CD8-positive, alpha-beta memory T cell (primary cell): ENCODE results near the gene LAMB3. TPM values are rescaled to one million over a fixed set of nuclear protein-coding genes. Genes with fewer than 3 reads are reported as not detected.

Source experiments
- CTCF ChIA-PET: fragments of 350-600 bp; sonication (Branson Sonifier 250); formaldehyde crosslinking; loops from one replicate; lab custom pipeline; 2021; ENCODE audit warnings: antibody characterized with exemption; lab: Charles Lee
- POLR2A ChIA-PET: fragments of 350-600 bp; sonication (Branson Sonifier 250); formaldehyde crosslinking; loops from one replicate; lab custom pipeline; 2021; ENCODE audit warnings: antibody characterized with exemption; lab: Charles Lee
- DNase-seq, 5 donors: peaks; one replicate each; pipeline versions ENCODE4 v3.0.0 to v3.0.0-alpha.2; 2020 to 2022; ENCODE audit warnings: mixed read lengths in 1 of 5
- H3K27ac ChIP-seq: one replicate; pipeline ENCODE4 v1.7.0; 2013; ENCODE audit warnings: low read depth, mild to moderate bottlenecking, low read length, moderate library complexity
- H3K27me3 ChIP-seq: 2 replicates; pipeline ENCODE4 v1.7.0; 2013; ENCODE audit warnings: low read length, mild to moderate bottlenecking; ENCODE audit not compliant: insufficient read depth, poor library complexity, severe bottlenecking
- H3K36me3 ChIP-seq: 2 replicates; pipeline ENCODE4 v1.7.0; 2013; ENCODE audit warnings: mild to moderate bottlenecking, low read length, moderate library complexity; ENCODE audit not compliant: insufficient read depth
- H3K4me1 ChIP-seq: 2 replicates; pipeline ENCODE4 v1.7.0; 2013; ENCODE audit warnings: mild to moderate bottlenecking, low read length, moderate library complexity; ENCODE audit not compliant: insufficient read depth
- H3K4me3 ChIP-seq: 2 replicates; pipeline ENCODE4 v1.7.0; 2013; ENCODE audit warnings: mild to moderate bottlenecking, low read length
- H3K9me3 ChIP-seq: 2 replicates; pipeline ENCODE4 v1.7.0; 2013; ENCODE audit warnings: mild to moderate bottlenecking, low read length
- H3K27ac Mint-ChIP-seq, 8 donors: one replicate each; pipeline ENCODE4 v1.8.0; 2020 to 2021; ENCODE audit warnings: mixed read lengths in 8 of 8, mild to moderate bottlenecking in 6 of 8, inconsistent platforms in 3 of 8, moderate library complexity in 3 of 8
- H3K27me3 Mint-ChIP-seq, 2 donors: one replicate each; pipeline ENCODE4 v1.8.0; 2020 to 2021; ENCODE audit warnings: mixed read lengths in 2 of 2, mild to moderate bottlenecking in 1 of 2, moderate library complexity in 1 of 2
- H3K36me3 Mint-ChIP-seq, 3 donors: one replicate each; pipeline ENCODE4 v1.8.0; 2020 to 2021; ENCODE audit warnings: mixed read lengths in 3 of 3, inconsistent platforms in 1 of 3, mild to moderate bottlenecking in 1 of 3
- H3K4me1 Mint-ChIP-seq, 3 donors: one replicate each; pipeline ENCODE4 v1.8.0; 2020 to 2021; ENCODE audit warnings: mixed read lengths in 3 of 3, inconsistent platforms in 1 of 3, mild to moderate bottlenecking in 1 of 3
- H3K4me3 Mint-ChIP-seq, 7 donors: one replicate each; pipeline ENCODE4 v1.8.0; 2020 to 2021; ENCODE audit warnings: mixed read lengths in 7 of 7, mild to moderate bottlenecking in 6 of 7, moderate library complexity in 4 of 7, inconsistent platforms in 2 of 7
- H3K9me3 Mint-ChIP-seq, 5 donors: one replicate each; pipeline ENCODE4 v1.8.0; 2020 to 2022; ENCODE audit warnings: mixed read lengths in 5 of 5, mild to moderate bottlenecking in 3 of 5, moderate library complexity in 2 of 5, inconsistent platforms in 1 of 5
- polyA plus RNA-seq: library from polyadenylated mRNA; unstranded; fragments of 300-500 nt; fragmentation: Illumina TruSeq; gene quantifications from one replicate; pipeline ENCODE4 v1.2.3, GENCODE V29; 2021
- total RNA-seq, 2 experiments: library from RNA; stranded (reverse); gene quantifications; one replicate each; pipeline ENCODE4 v1.2.3, GENCODE V29; 2021

Gene LAMB3
- total and polyA plus RNA-seq, 3 experiments from 2014 or later = 0.28 to 1.3 (median 0.92) TPM

DNA sequence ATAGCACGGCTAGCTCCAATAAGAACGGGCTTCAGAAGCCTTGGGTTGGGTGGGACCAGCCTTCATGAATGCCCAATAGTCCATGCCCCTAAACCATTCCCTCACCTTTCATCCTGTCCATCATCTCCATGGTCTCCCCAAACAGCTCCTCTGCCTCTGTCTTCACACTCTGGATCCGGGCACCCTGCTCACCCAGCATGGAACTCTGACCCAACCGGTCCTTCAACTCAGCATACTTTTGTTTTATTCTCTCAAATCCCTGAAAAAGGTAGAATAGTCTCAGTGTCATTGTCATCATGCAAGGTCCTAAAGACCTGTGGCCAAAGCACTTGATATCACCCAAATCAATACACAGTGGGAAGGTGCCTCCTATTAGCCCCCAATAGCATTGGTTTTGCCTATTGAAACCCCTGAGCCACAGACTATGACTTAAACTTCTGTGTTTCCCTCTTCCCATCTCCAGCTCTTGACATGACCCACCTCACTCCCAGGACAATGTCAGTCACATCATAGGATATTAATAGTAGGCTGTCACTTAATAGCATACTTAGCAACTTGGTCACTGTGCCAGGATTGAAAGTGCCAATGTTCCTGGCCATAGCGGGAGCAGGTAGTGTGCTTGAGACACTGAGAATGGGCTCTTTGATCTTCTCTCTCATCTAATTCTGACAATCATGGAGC, 35.7 kb downstream of the LAMB3 start:
- Mint-ChIP-seq H3K4me1 (peaks cover 3 to 11% (median 8%) of the 10 kb centered on the region in 3 donors), H3K4me3 (no peak overlapping the region), H3K27ac (peak overlapping the region in 1 of 8 donors; percentile 1), H3K36me3 (peaks cover 0 to 14% (median 6%) of the 10 kb centered on the region in 3 donors), H3K9me3 (no peaks in the 10 kb centered on the region), H3K27me3 (peaks cover 0 to 5% of the 10 kb centered on the region in 2 donors)
- H3K4me3 ChIP-seq = no peak overlapping the region
- H3K27me3 ChIP-seq = no peaks in the 10 kb centered on the region
- H3K36me3 ChIP-seq = no peaks in the 10 kb centered on the region
- no peak for DNase-seq
- ChIA-PET CTCF (interaction anchor here (1.0 to 1.7 kb wide), 3 partner anchors 8 to 50 kb away, joined by 3 to 6 read pairs (median 4); no protein-coding TSS in a partner anchor), POLR2A (no interaction called here)
- no peaks in the 10 kb centered on the region for H3K9me3 ChIP-seq
- H3K4me1 ChIP-seq = peaks cover 6% of the 10 kb centered on the region
- no peak overlapping the region for H3K27ac ChIP-seq

DNA sequence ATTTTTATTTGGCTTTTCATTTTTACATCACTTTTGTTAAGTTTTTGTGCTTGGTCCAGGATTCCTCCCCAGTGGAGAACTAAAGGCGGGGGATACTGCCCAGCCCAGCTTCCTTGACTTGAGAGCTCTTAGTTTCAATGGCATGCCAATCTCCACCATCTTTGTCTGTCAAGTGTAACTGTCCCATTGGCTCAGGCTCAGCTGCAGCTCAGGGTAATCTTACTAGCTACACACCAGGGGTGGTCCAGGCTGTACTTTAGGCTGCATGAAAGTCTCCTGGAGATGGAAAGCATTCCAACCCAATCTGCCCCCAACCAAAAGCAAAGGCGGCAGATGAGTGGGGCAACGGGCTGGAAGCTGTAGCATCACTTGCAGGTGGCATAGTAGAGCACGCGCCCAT, 37.3 kb downstream of the LAMB3 start:
- Mint-ChIP-seq H3K9me3 (no peaks in the 10 kb centered on the region), H3K27ac (no peak overlapping the region), H3K4me3 (no peak overlapping the region), H3K27me3 (peaks cover 0 to 5% of the 10 kb centered on the region in 2 donors), H3K4me1 (peaks cover 3 to 11% (median 8%) of the 10 kb centered on the region in 3 donors), H3K36me3 (peaks cover 0 to 14% (median 6%) of the 10 kb centered on the region in 3 donors)
- H3K9me3 ChIP-seq = no peaks in the 10 kb centered on the region
- ChIA-PET POLR2A (interaction anchor here (0.6 kb wide), 1 partner anchor 75 kb away, joined by 3 read pairs; no protein-coding TSS in a partner anchor), CTCF (interaction anchor here (1.6 kb wide), 1 partner anchor 12 kb away, joined by 5 read pairs; no protein-coding TSS in a partner anchor)
- H3K27me3 ChIP-seq = no peaks in the 10 kb centered on the region
- H3K4me3 ChIP-seq = no peak overlapping the region
- no peak for DNase-seq
- no peaks in the 10 kb centered on the region for H3K36me3 ChIP-seq
- no peak overlapping the region for H3K27ac ChIP-seq
- H3K4me1 ChIP-seq = peaks cover 6% of the 10 kb centered on the region

DNA sequence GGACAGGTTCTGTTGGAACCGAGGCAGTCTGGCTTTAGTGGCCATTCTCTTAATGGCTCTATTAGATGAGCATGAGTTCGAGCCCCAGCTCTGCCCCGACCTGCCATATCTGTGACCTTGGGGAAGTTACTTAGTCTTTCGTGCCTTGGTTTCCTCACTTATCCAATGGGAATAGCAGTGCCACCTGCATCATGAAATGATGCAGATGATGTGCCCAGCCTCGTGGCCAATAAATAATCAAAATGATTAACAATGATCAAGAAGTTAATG, 38.1 kb downstream of the LAMB3 start:
- DNase-seq = no peak
- Histone ChIP-seq H3K4me3 (no peak overlapping the region), H3K9me3 (no peaks in the 10 kb centered on the region), H3K4me1 (peaks cover 5% of the 10 kb centered on the region), H3K36me3 (no peaks in the 10 kb centered on the region), H3K27me3 (no peaks in the 10 kb centered on the region), H3K27ac (no peak overlapping the region)
- ChIA-PET POLR2A (no interaction called here), CTCF (interaction anchor here (1.6 kb wide), 1 partner anchor 13 kb away, joined by 5 read pairs; no protein-coding TSS in a partner anchor)
- Mint-ChIP-seq H3K4me3 (no peak overlapping the region), H3K9me3 (no peaks in the 10 kb centered on the region), H3K27ac (no peak overlapping the region), H3K27me3 (peaks cover 0 to 5% of the 10 kb centered on the region in 2 donors), H3K36me3 (peaks cover 0 to 14% (median 6%) of the 10 kb centered on the region in 3 donors), H3K4me1 (peaks cover 2 to 6% (median 4%) of the 10 kb centered on the region in 3 donors)

DNA sequence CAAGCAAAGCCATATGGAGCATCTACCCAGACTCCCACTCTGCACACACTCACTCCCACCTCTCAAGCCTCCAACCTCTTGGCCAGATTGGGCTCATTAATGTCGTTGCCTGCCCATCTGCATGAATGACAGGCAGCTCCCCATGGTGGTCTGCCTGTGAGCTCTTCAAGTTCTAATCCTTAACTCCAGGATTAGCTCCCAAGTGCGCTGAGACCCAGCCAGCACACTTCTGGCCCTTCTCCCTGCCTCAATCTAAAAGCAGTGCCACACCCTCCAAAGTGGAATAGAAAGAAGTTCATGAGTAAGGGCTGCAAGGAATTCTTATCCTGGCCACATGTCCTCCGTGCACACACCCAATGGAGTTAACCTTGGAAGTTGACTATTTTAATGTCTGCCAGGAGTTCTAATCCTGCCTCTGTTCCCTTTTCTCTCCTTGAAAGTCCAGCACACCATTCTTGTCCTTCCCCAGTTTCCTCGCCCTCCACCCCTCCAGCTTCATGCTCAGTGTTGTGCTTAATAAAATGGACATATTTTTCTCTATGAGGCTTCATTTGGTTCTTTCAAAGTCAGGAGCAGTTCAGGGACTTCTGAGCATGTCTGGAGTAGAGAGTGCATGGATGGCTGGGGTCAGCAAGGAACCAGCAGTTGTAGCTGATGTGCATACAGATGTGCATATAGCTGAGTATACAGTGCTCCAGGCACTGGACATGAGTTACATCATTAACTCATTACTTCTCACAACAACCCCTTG, 38.6 kb downstream of the LAMB3 start:
- POLR2A ChIA-PET = no interaction called here
- H3K27ac ChIP-seq = no peak overlapping the region
- H3K9me3 ChIP-seq = no peaks in the 10 kb centered on the region
- Mint-ChIP-seq H3K4me1 (peaks cover 0 to under 1% (median 0%) of the 10 kb centered on the region in 3 donors), H3K9me3 (no peaks in the 10 kb centered on the region), H3K4me3 (no peak overlapping the region), H3K27me3 (peaks cover 0 to 5% of the 10 kb centered on the region in 2 donors), H3K27ac (no peak overlapping the region), H3K36me3 (peaks cover 0 to 14% (median 6%) of the 10 kb centered on the region in 3 donors)
- H3K4me3 ChIP-seq = no peak overlapping the region
- CTCF ChIA-PET = interaction anchor here (1.6 kb wide), 1 partner anchor 14 kb away, joined by 5 read pairs; no protein-coding TSS in a partner anchor
- no peak for DNase-seq
- peaks cover under 1% of the 10 kb centered on the region for H3K4me1 ChIP-seq
- H3K36me3 ChIP-seq = no peaks in the 10 kb centered on the region
- no peaks in the 10 kb centered on the region for H3K27me3 ChIP-seq

DNA sequence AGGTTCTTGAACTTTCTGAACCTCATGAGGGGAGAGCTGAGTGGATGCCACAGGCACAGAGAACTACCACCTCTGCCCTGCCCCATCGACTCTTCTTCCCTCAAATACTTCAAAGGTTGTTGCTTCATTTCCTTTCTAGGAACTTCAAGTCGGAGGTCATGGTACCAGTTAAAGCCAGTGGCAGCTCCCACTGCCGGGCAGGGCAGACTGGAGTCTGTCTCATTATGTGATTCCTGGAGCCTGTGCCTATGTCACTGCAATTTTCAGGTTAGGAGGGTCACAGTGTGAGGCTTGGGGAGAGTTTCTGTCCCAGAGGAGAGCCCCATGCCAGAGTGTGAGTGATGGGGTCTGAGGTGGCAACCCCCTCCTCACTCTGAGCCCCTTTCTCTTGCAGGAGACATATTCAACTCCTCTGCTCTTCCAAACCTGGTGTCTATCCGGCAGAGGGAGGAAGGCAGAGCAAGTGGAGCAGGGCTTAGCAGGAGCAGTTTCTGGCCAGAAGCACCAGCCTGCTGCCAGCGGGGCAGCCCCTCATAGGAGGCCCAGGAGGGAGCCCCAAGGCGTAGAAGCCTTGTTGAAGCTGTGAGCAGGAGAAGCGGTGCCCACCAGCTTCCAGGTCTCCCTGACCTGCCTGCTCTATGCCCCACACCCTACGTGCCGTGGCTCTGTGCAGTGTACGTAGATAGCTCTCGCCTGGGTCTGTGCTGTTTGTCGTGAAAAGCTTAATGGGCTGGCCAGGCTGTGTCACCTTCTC, 39.4 kb downstream of the LAMB3 start:
- CTCF ChIA-PET = interaction anchor here (1.6 kb wide), 1 partner anchor 10 kb away, joined by 3 read pairs; no protein-coding TSS in a partner anchor
- Mint-ChIP-seq H3K4me1 (no peaks in the 10 kb centered on the region), H3K27ac (no peak overlapping the region), H3K9me3 (no peaks in the 10 kb centered on the region), H3K4me3 (no peak overlapping the region), H3K36me3 (peaks cover 0 to 14% (median 6%) of the 10 kb centered on the region in 3 donors), H3K27me3 (peaks cover 0 to 5% of the 10 kb centered on the region in 2 donors)
- H3K4me3 ChIP-seq = no peak overlapping the region
- POLR2A ChIA-PET = no interaction called here
- no peaks in the 10 kb centered on the region for H3K27me3 ChIP-seq
- H3K4me1 ChIP-seq = no peaks in the 10 kb centered on the region
- no peaks in the 10 kb centered on the region for H3K9me3 ChIP-seq
- H3K27ac ChIP-seq = no peak overlapping the region
- H3K36me3 ChIP-seq = no peaks in the 10 kb centered on the region
- DNase-seq = no peak

DNA sequence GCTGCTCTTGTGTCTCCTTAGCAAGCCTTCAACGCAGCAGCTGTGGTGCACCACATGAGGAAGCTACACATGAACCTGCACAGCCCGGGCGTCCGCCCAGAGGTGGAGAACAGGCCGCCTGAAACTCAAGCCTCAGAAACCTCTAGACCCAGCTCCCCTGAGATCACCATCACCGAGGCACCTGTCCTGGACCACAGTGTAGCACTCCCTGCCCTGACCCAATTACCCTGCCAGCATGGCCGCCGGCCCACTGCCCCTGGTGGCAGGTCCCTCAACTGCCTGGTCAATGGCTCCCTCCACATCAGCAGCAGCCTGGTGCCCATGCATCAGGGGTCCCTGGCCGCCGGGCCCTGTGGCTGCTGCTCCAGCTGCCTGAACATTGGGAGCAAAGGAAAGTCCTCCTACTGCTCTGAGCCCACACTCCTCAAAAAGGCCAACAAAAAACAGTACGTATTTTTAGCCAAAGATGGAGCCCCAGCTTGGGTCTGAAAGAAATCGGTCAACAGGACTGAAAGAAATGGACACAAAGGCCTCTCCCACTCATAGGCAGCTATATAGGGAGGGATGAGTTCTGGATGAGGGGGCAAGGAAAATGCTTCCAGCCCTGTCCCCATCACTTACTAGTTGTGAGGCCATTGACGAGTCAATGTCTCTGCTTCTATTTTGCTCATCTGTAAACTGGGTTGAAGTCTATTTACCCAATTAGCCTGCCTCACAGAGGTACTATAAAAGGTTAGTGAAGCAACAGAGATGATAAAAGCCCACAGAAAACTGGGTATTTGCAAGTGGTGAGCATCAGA, 40.3 kb downstream of the LAMB3 start:
- H3K9me3 Mint-ChIP-seq = no peaks in the 10 kb centered on the region
- Histone ChIP-seq H3K27me3 (no peaks in the 10 kb centered on the region), H3K27ac (no peak overlapping the region), H3K9me3 (no peaks in the 10 kb centered on the region), H3K4me3 (no peak overlapping the region), H3K4me1 (no peaks in the 10 kb centered on the region), H3K36me3 (no peaks in the 10 kb centered on the region)
- CTCF ChIA-PET = interaction anchor here (1.6 to 2.4 kb wide), 2 partner anchors 11 to 15 kb away, joined by 3 to 7 read pairs; no protein-coding TSS in a partner anchor
- H3K4me3 Mint-ChIP-seq = no peak overlapping the region
- no peak overlapping the region for H3K27ac Mint-ChIP-seq
- no peak for DNase-seq
- H3K4me1 Mint-ChIP-seq = no peaks in the 10 kb centered on the region
- H3K27me3 Mint-ChIP-seq = peaks cover 0 to 5% of the 10 kb centered on the region in 2 donors
- POLR2A ChIA-PET = no interaction called here
- peaks cover 0 to 13% (median 6%) of the 10 kb centered on the region in 3 donors for H3K36me3 Mint-ChIP-seq

GRCh38 chr1:209610631-209610905, 41.7 kb downstream of the LAMB3 start:
- H3K27ac Mint-ChIP-seq = no peak overlapping the region
- Histone ChIP-seq H3K27ac (no peak overlapping the region), H3K4me3 (no peak overlapping the region), H3K9me3 (no peaks in the 10 kb centered on the region), H3K27me3 (no peaks in the 10 kb centered on the region), H3K36me3 (no peaks in the 10 kb centered on the region), H3K4me1 (no peaks in the 10 kb centered on the region)
- H3K4me1 Mint-ChIP-seq = no peaks in the 10 kb centered on the region
- no peak overlapping the region for H3K4me3 Mint-ChIP-seq
- H3K36me3 Mint-ChIP-seq = peaks cover 0 to 5% (median 0%) of the 10 kb centered on the region in 3 donors
- ChIA-PET POLR2A (no interaction called here), CTCF (interaction anchor here (2.4 kb wide), 1 partner anchor 17 kb away, joined by 7 read pairs; no protein-coding TSS in a partner anchor)
- DNase-seq = no peak
- H3K9me3 Mint-ChIP-seq = no peaks in the 10 kb centered on the region
- H3K27me3 Mint-ChIP-seq = peaks cover 0 to 5% of the 10 kb centered on the region in 2 donors
